ENCODE results near the gene RNASET2. TPM values are rescaled to one million over a fixed set of nuclear protein-coding genes. Genes with fewer than 3 reads are reported as not detected.
A peak's percentile ranks its signal among the peaks of the same experiment; 100 is the strongest.

The RNASET2 gene
- total RNA-seq, 1 donor = 16.8 TPM

GRCh38 chr6:166959911-166960608 is 3.7 kb upstream of the RNASET2 start:
- H3K4me3 ChIP-seq (ENCODE audit: low read depth, low read length) = no peak overlapping the region
- TF ChIP-seq, protein P1, sequence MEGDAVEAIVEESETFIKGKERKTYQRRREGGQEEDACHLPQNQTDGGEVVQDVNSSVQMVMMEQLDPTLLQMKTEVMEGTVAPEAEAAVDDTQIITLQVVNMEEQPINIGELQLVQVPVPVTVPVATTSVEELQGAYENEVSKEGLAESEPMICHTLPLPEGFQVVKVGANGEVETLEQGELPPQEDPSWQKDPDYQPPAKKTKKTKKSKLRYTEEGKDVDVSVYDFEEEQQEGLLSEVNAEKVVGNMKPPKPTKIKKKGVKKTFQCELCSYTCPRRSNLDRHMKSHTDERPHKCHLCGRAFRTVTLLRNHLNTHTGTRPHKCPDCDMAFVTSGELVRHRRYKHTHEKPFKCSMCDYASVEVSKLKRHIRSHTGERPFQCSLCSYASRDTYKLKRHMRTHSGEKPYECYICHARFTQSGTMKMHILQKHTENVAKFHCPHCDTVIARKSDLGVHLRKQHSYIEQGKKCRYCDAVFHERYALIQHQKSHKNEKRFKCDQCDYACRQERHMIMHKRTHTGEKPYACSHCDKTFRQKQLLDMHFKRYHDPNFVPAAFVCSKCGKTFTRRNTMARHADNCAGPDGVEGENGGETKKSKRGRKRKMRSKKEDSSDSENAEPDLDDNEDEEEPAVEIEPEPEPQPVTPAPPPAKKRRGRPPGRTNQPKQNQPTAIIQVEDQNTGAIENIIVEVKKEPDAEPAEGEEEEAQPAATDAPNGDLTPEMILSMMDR (IDR thresholded peaks at IDR 0.05; ENCODE audit: insufficient read depth, low read length) = no peak
- DNase-seq (ENCODE audit: low read depth) = peak; percentile 24

DNA sequence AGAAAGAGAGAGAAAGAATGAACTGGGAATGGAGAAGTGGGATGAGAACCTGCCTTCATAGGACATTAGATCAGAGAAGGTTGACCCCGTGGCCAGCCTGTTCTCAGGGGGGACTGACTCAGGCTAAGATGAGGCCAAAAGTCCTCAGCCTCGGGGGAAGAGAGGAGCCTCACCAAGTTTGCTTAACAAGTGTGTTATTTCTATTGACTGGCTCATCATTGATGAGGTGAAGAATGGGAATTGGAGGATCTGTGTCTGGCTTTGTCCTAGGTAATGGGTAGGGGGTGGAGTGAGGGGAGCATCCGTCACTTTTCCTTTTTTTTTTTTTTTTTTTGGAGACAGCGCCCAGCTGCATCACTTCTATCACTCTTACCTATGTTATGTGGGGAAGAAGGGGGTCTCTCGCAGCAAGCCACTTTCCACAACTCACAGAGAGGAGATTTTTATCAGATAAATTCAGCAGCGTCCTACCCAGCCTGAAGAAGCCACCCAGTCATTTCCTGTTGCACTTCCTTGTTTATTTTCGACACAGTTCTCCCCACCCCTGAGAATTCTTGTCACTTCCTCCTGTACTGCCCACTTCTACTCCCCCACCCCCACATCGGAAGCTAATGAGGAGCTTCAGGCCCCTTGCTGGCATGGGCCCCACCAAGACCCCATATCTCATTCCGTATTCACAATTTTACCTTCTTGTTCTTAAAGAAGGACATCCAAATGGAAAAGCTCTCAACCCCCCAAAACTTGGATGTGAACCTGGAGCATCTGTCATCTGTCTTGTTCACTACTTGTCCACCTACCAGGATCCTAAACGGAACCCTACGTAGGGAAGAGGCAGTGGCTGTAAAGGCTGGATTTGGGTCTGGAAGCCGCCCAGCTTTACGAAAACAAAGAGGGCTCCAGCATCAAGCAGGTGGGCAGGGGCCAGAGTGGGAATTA is 2.8 kb upstream of the RNASET2 start:
- no peak overlapping the region for H3K4me3 ChIP-seq (ENCODE audit: low read depth, low read length)
- TF ChIP-seq, protein P1 (IDR thresholded peaks at IDR 0.05; ENCODE audit: insufficient read depth, low read length) = no peak
- DNase-seq (ENCODE audit: low read depth) = no peak

DNA sequence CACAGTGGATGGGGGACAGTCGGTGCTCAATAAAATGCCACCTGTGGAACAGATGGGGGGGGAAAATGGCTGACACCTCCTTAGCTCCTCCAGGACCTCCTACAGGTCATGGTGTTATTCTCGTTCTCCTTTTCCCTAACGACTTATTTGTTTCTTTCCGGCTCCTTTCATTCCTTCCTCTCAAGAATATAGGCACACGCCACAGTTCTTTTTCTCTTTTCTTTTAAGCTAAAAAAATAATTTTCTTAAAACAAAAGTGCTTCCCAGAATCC is 1.4 kb upstream of the RNASET2 start:
- no peak for DNase-seq (ENCODE audit: low read depth)
- TF ChIP-seq, protein P1 (IDR thresholded peaks at IDR 0.05; ENCODE audit: insufficient read depth, low read length) = no peak
- no peak overlapping the region for H3K4me3 ChIP-seq (ENCODE audit: low read depth, low read length)

DNA sequence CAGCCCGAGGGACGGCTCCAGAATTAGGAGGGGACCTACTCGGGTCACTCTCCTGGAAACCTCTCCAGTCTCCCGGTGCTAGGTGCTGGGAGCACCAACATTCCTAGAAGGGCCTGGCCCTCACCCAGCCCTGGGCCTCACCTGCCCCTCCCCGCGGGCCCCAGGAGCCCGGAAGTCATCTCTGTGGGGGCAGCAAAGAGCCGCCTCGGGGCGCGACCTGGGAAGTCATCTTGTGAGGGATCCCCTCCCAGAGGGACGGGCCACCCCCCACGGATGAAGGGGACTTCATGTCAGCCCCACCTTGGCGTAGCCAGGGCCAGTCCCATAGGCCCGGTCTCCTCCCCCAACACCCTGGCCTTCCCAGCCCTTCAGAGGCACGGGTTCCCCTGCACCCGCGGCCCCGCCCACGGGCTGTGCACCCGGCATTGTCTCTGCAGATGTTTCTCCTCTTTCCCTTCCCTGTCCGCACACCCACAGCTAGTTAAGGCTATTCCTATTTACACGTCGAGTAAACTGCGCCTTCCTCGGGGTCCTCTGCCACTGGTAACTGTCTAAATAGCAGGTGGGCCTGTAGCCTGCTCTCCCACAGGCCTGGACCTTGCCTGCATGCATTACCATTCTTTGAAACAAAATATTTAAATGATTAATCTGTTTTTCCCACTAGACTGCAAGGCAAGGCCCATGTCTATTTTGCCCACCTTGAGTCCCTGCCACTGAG is 896 bp upstream of the RNASET2 start:
- H3K4me3 ChIP-seq (ENCODE audit: low read depth, low read length) = peak overlapping the region; percentile 82
- TF ChIP-seq, protein P1 (IDR thresholded peaks at IDR 0.05; ENCODE audit: insufficient read depth, low read length) = no peak
- DNase-seq (ENCODE audit: low read depth) = no peak

DNA sequence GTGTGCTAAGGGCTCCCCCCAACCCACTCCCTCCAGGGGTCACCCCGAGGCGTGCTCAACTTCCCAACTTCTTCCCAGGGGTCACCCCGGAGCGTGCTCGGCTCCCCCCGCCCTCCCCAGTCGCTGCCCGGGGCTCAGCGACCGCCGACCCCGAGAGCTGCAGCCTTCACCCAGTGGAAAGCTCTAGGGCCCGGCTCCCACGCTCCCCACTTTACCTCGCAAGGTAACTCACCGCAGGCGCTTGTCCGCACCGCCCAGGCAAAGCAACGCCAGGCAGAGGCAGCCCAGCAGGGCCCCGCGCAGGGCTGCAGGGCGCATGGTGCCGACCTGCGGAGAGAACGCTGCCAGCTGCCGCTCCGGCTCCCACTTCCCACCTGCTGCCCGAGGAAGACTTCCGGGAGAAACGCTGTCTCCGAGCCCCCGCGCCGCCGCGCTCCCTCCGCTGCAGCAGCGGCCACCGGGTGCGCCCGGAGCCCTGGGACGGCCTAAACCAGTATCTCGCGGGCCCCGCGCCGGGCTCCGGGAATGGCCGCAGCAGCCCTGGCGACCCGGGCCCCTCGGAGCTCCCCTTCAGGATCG is 396 bp downstream of the RNASET2 start:
- TF ChIP-seq, protein P1 (IDR thresholded peaks at IDR 0.05; ENCODE audit: insufficient read depth, low read length) = no peak
- peak overlapping the region; percentile 82 for H3K4me3 ChIP-seq (ENCODE audit: low read depth, low read length)
- DNase-seq (ENCODE audit: low read depth) = no peak

DNA sequence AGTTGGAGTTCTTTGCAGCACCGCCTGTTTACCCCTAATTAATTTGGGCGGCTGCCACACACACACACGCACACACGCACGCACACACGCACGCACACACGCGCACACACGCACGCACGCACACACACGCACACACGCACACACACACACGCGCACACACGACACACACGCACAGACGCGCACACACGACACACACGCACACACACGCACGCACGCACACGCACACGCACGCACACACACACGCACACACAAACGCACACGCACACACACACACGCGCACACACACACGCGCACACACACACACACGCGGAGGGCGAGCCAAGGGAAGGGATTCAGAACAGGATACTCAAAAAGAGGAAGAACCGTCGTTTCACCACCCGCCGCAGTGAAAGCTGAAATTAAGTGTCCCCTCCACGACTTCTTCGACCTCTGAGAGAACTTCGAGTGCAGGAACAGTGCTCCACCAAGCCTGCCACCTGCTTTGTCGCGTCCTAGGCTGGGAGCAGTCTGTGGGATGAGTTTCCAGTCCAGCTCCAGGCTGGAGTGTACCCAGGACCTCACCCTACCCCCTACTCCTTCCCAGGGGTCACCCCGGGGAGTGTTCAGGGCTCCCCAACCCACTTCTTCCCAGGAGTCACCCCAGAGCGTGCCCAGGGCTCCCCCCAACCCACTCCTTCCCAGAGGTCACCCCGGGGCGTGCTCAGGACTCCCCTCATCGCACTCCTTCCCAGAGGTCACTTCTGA is 1.1 kb downstream of the RNASET2 start:
- H3K4me3 ChIP-seq (ENCODE audit: low read depth, low read length) = peak overlapping the region; percentile 82
- DNase-seq (ENCODE audit: low read depth) = no peak
- TF ChIP-seq, protein P1 (IDR thresholded peaks at IDR 0.05; ENCODE audit: insufficient read depth, low read length) = no peak
